HG03575 (cell line): ENCODE results near the gene S100A1.

Experiments
- ATAC-seq: cut with Tn5 transposase; IDR thresholded peaks from one replicate; pipeline ENCODE4 v1.9.1; 2021; ENCODE audit not compliant: unreplicated experiment, insufficient number of reproducible peaks, low FRiP score; ENCODE audit errors: extremely low read depth

Gene S100A1

GRCh38 chr1:153608742-153609584 is 19.3 kb upstream of the S100A1 start:
- ATAC-seq: no peak

GRCh38 chr1:153609585-153609907 is 18.7 kb upstream of the S100A1 start:
- no peak for ATAC-seq

DNA sequence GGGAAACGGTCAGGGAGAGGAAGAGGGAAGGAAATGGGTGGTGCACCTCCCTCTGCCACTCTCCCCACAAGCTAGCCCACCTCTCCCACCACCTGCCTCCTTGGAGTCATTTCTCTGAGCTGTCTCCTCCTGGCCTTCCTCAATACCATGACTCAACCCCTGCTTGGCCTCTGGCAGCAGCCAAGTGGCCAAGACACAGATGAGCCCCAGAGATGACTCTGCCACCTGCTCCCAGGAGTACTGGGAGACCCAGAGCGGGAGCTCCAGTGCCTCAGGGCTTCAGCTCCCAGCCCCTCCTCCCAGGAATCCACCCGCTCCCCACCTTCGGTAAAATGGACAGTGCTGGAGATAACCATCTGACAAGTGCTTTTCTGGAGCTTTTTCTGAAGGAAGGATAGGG is 17.9 kb upstream of the S100A1 start:
- no peak for ATAC-seq

GRCh38 chr1:153610811-153611301 is 17.4 kb upstream of the S100A1 start:
- no peak for ATAC-seq

- ATAC-seq: no peak
Measured at GRCh38 chr1:153611356-153611755, 16.9 kb upstream of the S100A1 start.

- ATAC-seq: no peak
Measured at GRCh38 chr1:153612111-153612754, 16.0 kb upstream of the S100A1 start.

DNA sequence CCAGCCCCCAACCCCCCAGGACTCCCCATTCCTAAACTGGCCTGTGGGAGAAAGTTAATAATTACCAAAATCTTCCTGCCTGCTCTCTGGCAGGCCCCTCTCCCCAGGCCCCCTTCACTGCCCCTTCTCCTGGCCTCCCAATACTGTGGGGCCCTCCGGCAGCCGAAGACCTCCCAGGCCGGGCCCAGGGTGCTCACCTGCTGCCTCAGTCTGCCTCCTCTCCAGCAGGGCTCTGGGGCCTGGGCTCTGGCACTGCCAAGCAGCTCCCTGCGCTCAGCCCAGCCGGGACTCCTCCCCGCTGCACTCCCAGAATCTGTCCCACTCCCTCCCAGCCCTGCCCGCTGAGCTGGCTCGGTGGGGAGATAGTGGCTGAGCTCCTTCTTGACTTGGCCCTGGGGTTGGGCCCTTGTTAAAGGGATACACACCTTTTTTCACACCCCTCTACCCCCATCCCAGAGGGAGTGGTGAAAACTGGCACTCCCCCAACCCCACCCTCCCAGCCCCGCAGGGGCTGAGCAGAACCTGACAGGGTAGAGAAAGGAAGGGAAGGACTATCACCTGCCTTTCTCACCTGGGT is 15.4 kb upstream of the S100A1 start, which contains the start of gene S100A16:
Gene S100A16 (minus strand): TSS at position 383 of the 577 bp plus-strand sequence. CDS start 4,986 bp downstream, outside the sequence.
- no peak for ATAC-seq

- ATAC-seq: no peak
Measured at GRCh38 chr1:153613406-153613805, 14.8 kb upstream of the S100A1 start.

DNA sequence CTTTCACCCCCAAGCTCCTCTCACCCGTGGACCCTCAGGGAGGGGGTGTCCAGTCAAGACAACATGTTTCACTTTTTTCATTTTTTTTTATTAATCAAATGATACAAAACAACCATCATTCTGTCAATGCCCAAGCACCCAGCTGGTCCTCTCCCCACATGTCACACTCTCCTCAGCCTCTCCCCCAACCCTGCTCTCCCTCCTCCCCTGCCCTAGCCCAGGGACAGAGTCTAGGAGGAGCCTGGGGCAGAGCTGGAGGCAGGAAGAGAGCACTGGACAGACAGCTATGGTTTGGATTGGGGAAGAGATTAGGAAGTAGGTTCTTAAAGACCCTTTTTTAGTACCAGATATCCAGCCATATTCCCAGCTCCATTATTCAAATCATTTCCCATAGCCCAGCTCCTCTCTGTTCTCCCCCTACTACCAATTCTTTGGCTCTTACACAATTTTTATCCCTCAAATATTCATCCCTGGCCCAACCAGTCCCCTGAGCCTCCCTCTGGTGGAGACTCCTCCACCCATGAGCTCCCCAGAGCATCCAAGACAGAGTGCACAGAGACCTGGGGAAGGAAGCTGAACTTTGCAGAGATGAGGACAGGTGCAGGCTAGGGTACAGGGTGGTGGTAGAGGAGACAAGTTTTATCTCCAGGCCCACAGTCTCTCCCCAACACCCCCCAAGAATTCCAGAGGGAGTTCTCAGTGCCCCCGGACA is 13.9 kb upstream of the S100A1 start:
- ATAC-seq: no peak

DNA sequence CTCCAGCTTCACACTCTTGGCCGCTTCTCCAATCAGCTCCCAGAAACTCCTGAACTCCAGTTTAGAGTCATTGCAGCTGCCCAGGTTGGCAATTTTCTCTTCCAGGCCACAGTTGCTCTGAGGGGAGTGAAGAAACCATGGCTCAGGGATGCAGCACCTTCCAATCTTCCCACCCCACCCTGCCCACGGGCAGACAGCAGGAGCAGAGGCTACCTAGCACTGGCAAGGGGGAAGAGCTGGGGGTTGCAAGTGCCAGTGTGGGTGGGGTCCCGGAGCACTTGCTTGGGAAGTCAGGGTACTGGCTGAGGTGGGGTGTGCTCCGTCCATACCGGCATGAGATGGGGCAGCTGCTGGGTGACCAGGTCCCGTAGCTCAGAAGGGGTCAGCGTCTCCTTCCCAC is 13.3 kb upstream of the S100A1 start:
- ATAC-seq: no peak

DNA sequence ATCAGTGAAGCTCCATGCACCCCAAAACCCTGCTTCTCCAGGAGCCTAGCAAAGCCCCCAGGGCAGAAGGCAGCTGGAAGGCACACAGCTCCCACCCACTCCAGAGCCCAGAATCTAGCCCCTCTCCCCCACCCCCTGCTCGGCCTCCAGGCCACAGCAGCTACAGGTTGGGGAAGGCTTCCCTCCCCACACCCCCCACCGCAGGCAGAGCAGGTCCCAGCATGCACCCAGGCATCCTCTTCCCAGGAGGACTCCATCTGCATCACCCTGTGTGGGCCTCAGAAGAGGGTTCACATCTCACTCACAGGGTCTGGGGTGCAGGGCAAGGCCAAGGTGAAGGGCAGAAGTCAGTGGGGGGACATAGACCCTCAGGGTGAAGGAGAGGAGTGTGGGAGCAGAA is 12.8 kb upstream of the S100A1 start:
- ATAC-seq: no peak

- no peak for ATAC-seq
Measured at GRCh38 chr1:153616144-153616916, 11.9 kb upstream of the S100A1 start, which contains the start of gene S100A14. TSS of gene S100A14 (minus strand) at chr1:153616325. CDS start at chr1:153615858, 467 bp downstream.

DNA sequence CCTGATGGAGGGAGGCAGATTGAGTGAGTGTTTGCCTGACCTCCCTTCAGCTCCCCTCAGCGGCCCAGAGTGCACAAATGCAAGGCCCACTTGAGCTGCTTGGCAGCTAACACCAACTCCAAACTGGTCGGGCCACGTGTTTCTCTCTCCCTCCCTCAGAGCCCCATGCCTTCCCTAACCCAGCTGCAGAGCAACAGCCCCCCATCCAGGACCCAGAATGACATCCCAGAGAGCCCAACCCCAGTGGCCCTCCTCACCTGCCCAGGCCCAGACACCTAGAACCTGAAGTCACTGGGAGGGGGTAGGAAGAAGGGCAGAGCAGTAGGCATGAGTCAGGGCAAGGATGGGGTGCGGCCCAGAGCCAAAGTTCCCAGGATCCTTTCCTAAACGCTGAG is 11.3 kb upstream of the S100A1 start:
- ATAC-seq: no peak

GRCh38 chr1:153617663-153618062 is 10.6 kb upstream of the S100A1 start:
- no peak for ATAC-seq

DNA sequence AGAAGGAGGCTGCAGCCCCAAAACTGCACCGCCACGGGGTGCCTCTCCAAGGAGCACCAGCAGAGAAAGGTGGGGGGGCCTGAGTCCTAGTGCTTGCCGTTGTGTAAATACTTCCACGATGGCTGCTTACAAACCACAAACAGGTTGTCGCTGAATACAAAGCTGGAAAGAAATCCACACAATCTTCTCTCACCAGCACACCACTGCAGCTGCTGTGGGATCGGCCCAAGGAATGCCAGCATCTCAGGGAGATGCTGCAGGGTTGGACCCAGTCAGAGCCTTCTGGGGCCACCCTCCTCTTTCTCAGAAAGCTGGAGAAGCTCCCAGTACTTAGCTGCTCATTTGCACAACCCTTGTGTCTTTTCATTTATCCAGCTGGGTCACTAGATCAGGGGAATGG is 9.1 kb upstream of the S100A1 start:
- ATAC-seq: no peak

- no peak for ATAC-seq
Measured at GRCh38 chr1:153623101-153623500, 5.1 kb upstream of the S100A1 start.

GRCh38 chr1:153624965-153625611 is 3.1 kb upstream of the S100A1 start:
- ATAC-seq: no peak

- no peak for ATAC-seq
Measured at GRCh38 chr1:153626477-153626903, 1.7 kb upstream of the S100A1 start.
